NCI-H1694 treated with DMSO at 0.1 percent for 48 hours (cell line): ENCODE measurements around the gene ZC3H12D.
"Not testable (repeated sequence)": the region's sequence is repeated elsewhere in the genome, so short reads cannot be mapped to it uniquely, and the experiment has no call there.

Experiments used
- DNase-seq: peaks from one replicate; lab custom pipeline; 2025; lab: John Stamatoyannopoulos, UW

The ZC3H12D gene

GRCh38 chr6:149483849-149484655 is 762 bp downstream of the ZC3H12D start:
- no peak for DNase-seq

GRCh38 chr6:149483334-149483725 is 1.5 kb downstream of the ZC3H12D start:
- no peak for DNase-seq

GRCh38 chr6:149482545-149483333 is 2.1 kb downstream of the ZC3H12D start:
- no peak for DNase-seq

GRCh38 chr6:149480502-149481280 is 4.1 kb downstream of the ZC3H12D start:
- DNase-seq = no peak

- DNase-seq = no peak
These were observed 6.0 kb downstream of the ZC3H12D start for GRCh38 chr6:149478631-149479314.

GRCh38 chr6:149477544-149477943 is 7.3 kb downstream of the ZC3H12D start:
- no peak for DNase-seq

- DNase-seq = no peak
These were observed 7.9 kb downstream of the ZC3H12D start for GRCh38 chr6:149476789-149477455.

GRCh38 chr6:149474108-149474935 is 10.5 kb downstream of the ZC3H12D start:
- DNase-seq = no peak

- no peak for DNase-seq
These were observed 11.4 kb downstream of the ZC3H12D start for GRCh38 chr6:149473080-149474052.

- DNase-seq = no peak
These were observed 12.6 kb downstream of the ZC3H12D start for GRCh38 chr6:149472241-149472640.

- no peak for DNase-seq
These were observed 13.0 kb downstream of the ZC3H12D start for GRCh38 chr6:149471801-149472200.

GRCh38 chr6:149470948-149471347 is 13.9 kb downstream of the ZC3H12D start:
- no peak for DNase-seq

- no peak for DNase-seq
These were observed 16.6 kb downstream of the ZC3H12D start for GRCh38 chr6:149468179-149468578.

GRCh38 chr6:149467265-149467664 is 17.5 kb downstream of the ZC3H12D start:
- no peak for DNase-seq

- DNase-seq = no peak
These were observed 20.4 kb downstream of the ZC3H12D start for GRCh38 chr6:149464411-149464810.

- no peak for DNase-seq
These were observed 21.0 kb downstream of the ZC3H12D start for GRCh38 chr6:149463781-149464180.

- not testable (repeated sequence) for DNase-seq
These were observed 22.1 kb downstream of the ZC3H12D start for GRCh38 chr6:149462712-149463111.

- no peak for DNase-seq
These were observed 23.1 kb downstream of the ZC3H12D start for GRCh38 chr6:149461670-149462069.

GRCh38 chr6:149460249-149460648 is 24.6 kb downstream of the ZC3H12D start:
- DNase-seq = not testable (repeated sequence)
